ENCODE measurements around the gene ROCK2. TPM values are rescaled to one million over a fixed set of nuclear protein-coding genes. Genes with fewer than 3 reads are reported as not detected.

Gene ROCK2
- total RNA-seq (30.2 and 32.8 TPM in 2 replicates), polyA plus RNA-seq (2.3 and 3.4 TPM in 2 replicates), polyA minus RNA-seq (5.5 and 6.8 TPM in 2 replicates)
- total RNA-seq (2013) = 17.8 TPM

- peaks cover 16% of the 10 kb centered on the region for H3K79me2 ChIP-seq (ENCODE audit: control insufficient read depth, insufficient read depth, low read length)
- ChIA-PET POLR2A (interaction anchor here (0.6 to 1.1 kb wide), 3 partner anchors 121 to 190 kb away, joined by 3 to 4 read pairs (median 3); partner anchors contain the start of genes E2F6 and SLC66A3), CTCF (interaction anchor here (0.6 to 3.0 kb wide), 3 partner anchors 32 to 211 kb away, joined by 3 to 8 read pairs (median 3); a partner anchor contains a TSS)
- TF ChIP-seq CTCF (IDR thresholded peaks at IDR 0.05) (no peak), EZH2 (IDR thresholded peaks at IDR 0.05; ENCODE audit: borderline replicate concordance, insufficient read depth, low read depth, low read length, poor library complexity, severe bottlenecking) (no peak)
- H3K4me1 ChIP-seq (ENCODE audit: control insufficient read depth in 2 of 2, insufficient read depth in 2 of 2, low read length in 2 of 2) = peaks cover 16 to 19% of the 10 kb centered on the region in 2 donors
- H3K27me3 ChIP-seq (replicated peaks in 1 of 4; ENCODE audit: control extremely low read depth in 1 of 4, control insufficient read depth in 3 of 4, insufficient read depth in 4 of 4, low read length in 3 of 4) = no peaks in the 10 kb centered on the region
- H3K9ac ChIP-seq (ENCODE audit: low read length) = peak within 1 kb of the TSS; percentile 88
- peak within 1 kb of the TSS; percentile 42 to 67 for H3K27ac ChIP-seq (ENCODE audit: low read length in 2 of 2)
- WGBS (ENCODE audit: insufficient coverage) = under 1% methylated on average over 76 of the region's 90 CpGs
- peak within 1 kb of the TSS; percentile 56 to 91 (median 81) for H3K4me3 ChIP-seq (ENCODE audit: control extremely low read depth in 1 of 5, extremely low read depth in 1 of 5, insufficient read depth in 1 of 5, low read depth in 2 of 5, low read length in 4 of 5)
- no peaks in the 10 kb centered on the region for H3K36me3 ChIP-seq (replicated peaks in 1 of 2; ENCODE audit: control extremely low read depth in 1 of 2, control insufficient read depth in 1 of 2, extremely low read depth in 1 of 2, insufficient read depth in 2 of 2, low read length in 1 of 2)
- peaks cover 10% of the 10 kb centered on the region for H4K20me1 ChIP-seq (ENCODE audit: control insufficient read depth, insufficient read depth, low read length, poor library complexity, severe bottlenecking)
- no peaks in the 10 kb centered on the region for H3K9me3 ChIP-seq (ENCODE audit: control extremely low read depth in 1 of 3, control insufficient read depth in 2 of 3, insufficient read depth in 1 of 3, low read length in 2 of 3)
- H3K4me2 ChIP-seq (replicated peaks; ENCODE audit: low read depth, low read length, poor library complexity, severe bottlenecking) = peak within 1 kb of the TSS; percentile 95
- Mint-ChIP-seq H3K4me3 (peak within 1 kb of the TSS; percentile 99), H3K4me1 (peaks cover 38% of the 10 kb centered on the region), H3K27ac (peak within 1 kb of the TSS; percentile 97), H3K9me3 (ENCODE audit: insufficient read depth) (no peaks in the 10 kb centered on the region), H3K27me3 (no peaks in the 10 kb centered on the region)
- ATAC-seq (ENCODE audit: low read depth) (peak; percentile 69), DNase-seq (peak; percentile 83)
- intact Hi-C loops (cut with micrococcal nuclease) = loop anchor here (1.0 to 10.0 kb wide), 3 partner anchors 122 to 1370 kb away; partner anchors contain the start of genes E2F6, SLC66A3 and TRIB2
- peak within 1 kb of the TSS; percentile 89 for H2AFZ ChIP-seq (ENCODE audit: insufficient read depth, low read depth, low read length, poor library complexity, severe bottlenecking)
These were observed at the start of gene ROCK2 for GRCh38 chr2:11344342-11344955. ROCK2 (minus strand) TSS chr2:11344636; CDS start chr2:11344136, 500 bp downstream.

- TF ChIP-seq CTCF (IDR thresholded peaks at IDR 0.05) = no peak
- TF ChIP-seq EZH2 (IDR thresholded peaks at IDR 0.05; ENCODE audit: borderline replicate concordance, insufficient read depth, low read depth, low read length, poor library complexity, severe bottlenecking) = no peak
- no peak overlapping the region for H3K9ac ChIP-seq (ENCODE audit: low read length)
- DNase-seq = no peak
- no peak overlapping the region for H3K4me2 ChIP-seq (replicated peaks; ENCODE audit: low read depth, low read length, poor library complexity, severe bottlenecking)
- H3K4me3 Mint-ChIP-seq = no peak overlapping the region
- H2AFZ ChIP-seq (ENCODE audit: insufficient read depth, low read depth, low read length, poor library complexity, severe bottlenecking) = no peak overlapping the region
- no peaks in the 10 kb centered on the region for H3K36me3 ChIP-seq (replicated peaks in 1 of 2; ENCODE audit: control extremely low read depth in 1 of 2, control insufficient read depth in 1 of 2, extremely low read depth in 1 of 2, insufficient read depth in 2 of 2, low read length in 1 of 2)
- H3K4me3 ChIP-seq (ENCODE audit: control extremely low read depth in 1 of 5, extremely low read depth in 1 of 5, insufficient read depth in 1 of 5, low read depth in 2 of 5, low read length in 4 of 5) = no peak overlapping the region
- no peaks in the 10 kb centered on the region for H3K27me3 Mint-ChIP-seq
- H3K27ac Mint-ChIP-seq = no peak overlapping the region
- ATAC-seq (ENCODE audit: low read depth) = no peak
- H3K27ac ChIP-seq (ENCODE audit: low read length in 2 of 2) = no peak overlapping the region
- no peaks in the 10 kb centered on the region for H3K27me3 ChIP-seq (replicated peaks in 1 of 4; ENCODE audit: control extremely low read depth in 1 of 4, control insufficient read depth in 3 of 4, insufficient read depth in 4 of 4, low read length in 3 of 4)
- ChIA-PET POLR2A (no interaction called here), CTCF (no interaction called here)
- H3K9me3 ChIP-seq (ENCODE audit: control extremely low read depth in 1 of 3, control insufficient read depth in 2 of 3, insufficient read depth in 1 of 3, low read length in 2 of 3) = no peaks in the 10 kb centered on the region
- intact Hi-C loops (cut with micrococcal nuclease) = no loop called here
- no peaks in the 10 kb centered on the region for H3K79me2 ChIP-seq (ENCODE audit: control insufficient read depth, insufficient read depth, low read length)
- H3K4me1 Mint-ChIP-seq = no peaks in the 10 kb centered on the region
- no peaks in the 10 kb centered on the region for H3K4me1 ChIP-seq (ENCODE audit: control insufficient read depth in 2 of 2, insufficient read depth in 2 of 2, low read length in 2 of 2)
- H3K9me3 Mint-ChIP-seq (ENCODE audit: insufficient read depth) = no peaks in the 10 kb centered on the region
- no peaks in the 10 kb centered on the region for H4K20me1 ChIP-seq (ENCODE audit: control insufficient read depth, insufficient read depth, low read length, poor library complexity, severe bottlenecking)
- WGBS (ENCODE audit: insufficient coverage) = 98% methylated on average over 6 of the region's 11 CpGs
These were observed 49.3 kb upstream of the ROCK2 start for GRCh38 chr2:11393711-11394236.
